ENCODE measurements around the gene ZNF566. TPM values are rescaled to one million over a fixed set of nuclear protein-coding genes. Genes with fewer than 3 reads are reported as not detected.

The ZNF566 gene
- total RNA-seq (2016; rRNA removed; fragmentation: Illumina TruSeq; extraction: Trizol) (13.7 and 19.0 TPM in 2 replicates), polyA plus RNA-seq (2011; rRNA removed) (4.8 and 5.9 TPM in 2 replicates), polyA minus RNA-seq (2011; rRNA and poly(A)+ RNA removed; ENCODE audit: low replicate concordance) (4.3 and 6.3 TPM in 2 replicates), Bru-seq, nascent RNA (percentile 73 among the genes with signal in this experiment), BruChase-seq, experiment 1, labeled RNA remaining after a 6-hour chase (percentile 69 among the genes with signal in this experiment), BruChase-seq, experiment 2, labeled RNA remaining after a 2-hour chase (percentile 78 among the genes with signal in this experiment)
- total RNA-seq (2016; cell fraction: cytosol; rRNA removed; fragmentation: Illumina TruSeq; extraction: Trizol; ENCODE audit: low read depth), result 5.5 and 6.3 TPM in 2 replicates
- 11.4 and 18.0 TPM in 2 replicates for total RNA-seq (2016; cell fraction: insoluble cytoplasmic fraction; rRNA removed; fragmentation: Illumina TruSeq; extraction: Trizol)
- total RNA-seq (2016; cell fraction: membrane; rRNA removed; fragmentation: Illumina TruSeq; extraction: Trizol), result 8.9 and 10.3 TPM in 2 replicates
- total RNA-seq (2016; cell fraction: nucleus; rRNA removed; fragmentation: Illumina TruSeq; extraction: Trizol), result 12.0 and 14.2 TPM in 2 replicates
- 3.5 and 4.2 TPM in 2 replicates for polyA plus RNA-seq (2011; cell fraction: cytosol; rRNA removed)
- polyA plus RNA-seq (2011; cell fraction: nucleus; rRNA removed), result 5.7 and 6.7 TPM in 2 replicates
- 4.9 and 7.4 TPM in 2 replicates for polyA plus RNA-seq (2012)
- polyA plus RNA-seq (2016; cell fraction: cytosol; fragmentation: Illumina TruSeq; extraction: Trizol; ENCODE audit: low read depth), result 0.32 and 0.90 TPM in 2 replicates
- polyA plus RNA-seq (2016; cell fraction: insoluble cytoplasmic fraction; fragmentation: Illumina TruSeq; extraction: Trizol; ENCODE audit: low read depth), result 10.9 and 11.3 TPM in 2 replicates
- 2.0 and 2.5 TPM in 2 replicates for polyA plus RNA-seq (2016; cell fraction: membrane; fragmentation: Illumina TruSeq; extraction: Trizol; ENCODE audit: low read depth)
- 10.8 and 12.6 TPM in 2 replicates for polyA plus RNA-seq (2016; cell fraction: nucleus; fragmentation: Illumina TruSeq; extraction: Trizol; ENCODE audit: insufficient read depth, low read depth)
- 3.7 and 4.8 TPM in 2 replicates for polyA minus RNA-seq (2011; cell fraction: cytosol; rRNA and poly(A)+ RNA removed)
- 15.5 and 16.7 TPM in 2 replicates for polyA minus RNA-seq (2011; cell fraction: nucleus; rRNA and poly(A)+ RNA removed)
- long read RNA-seq, experiment 1, partial matches to known transcripts, result 1 of 5 reads
- long read RNA-seq, experiment 1, other reads (novel, unspliced or antisense), result 3 of 5 reads
- long read RNA-seq, experiment 2, partial matches to known transcripts, result 7 of 8 reads
- long read RNA-seq, experiment 2, other reads (novel, unspliced or antisense), result 0 of 8 reads

GRCh38 chr19:36489118-36489919, at the start of gene ZNF566:
ZNF566 (minus strand) TSS chr19:36489561; CDS start chr19:36476557, 13,004 bp downstream.
- Histone ChIP-seq H3K4me2 (ENCODE audit: low read depth, low read length) (peak within 1 kb of the TSS; percentile 89), H3K9me3 (ENCODE audit: low read length) (peaks cover 10% of the 10 kb centered on the region), H3K27me3 (ENCODE audit: control insufficient read depth in 1 of 2, insufficient read depth in 2 of 2, low read length in 2 of 2) (peaks cover 0 to 4% of the 10 kb centered on the region in 2 experiments; a peak in 1 of 5 replicates), H3K79me2 (ENCODE audit: insufficient read depth, low read length) (peaks cover 17% of the 10 kb centered on the region), H3K4me3 (replicated peaks in 1 of 3; ENCODE audit: insufficient read depth in 1 of 3, low read depth in 2 of 3, low read length in 3 of 3) (peak within 1 kb of the TSS; percentile 70 to 87 (median 84)), H2AFZ (ENCODE audit: low read length) (peak within 1 kb of the TSS; percentile 80), H3K4me1 (ENCODE audit: insufficient read depth, low read length) (peaks cover 22% of the 10 kb centered on the region), H3K9ac (ENCODE audit: insufficient read depth, low read depth, low read length) (peak within 1 kb of the TSS; percentile 92), H3K27ac (ENCODE audit: extremely low read length, insufficient read depth, low read length) (peak within 1 kb of the TSS; percentile 91), H3K36me3 (replicated peaks in 1 of 2; ENCODE audit: control insufficient read depth in 1 of 2, insufficient read depth in 2 of 2, low read length in 2 of 2) (no peaks in the 10 kb centered on the region), H4K20me1 (ENCODE audit: insufficient read depth, low read length) (no peaks in the 10 kb centered on the region)
- peak; percentile 96 for ATAC-seq
- in situ Hi-C loops (cut with HindIII; ENCODE audit: extremely low pct_ligation_motif_present, low pct_unique_long_range_greater_than_20kb) (no loop called here), intact Hi-C loops (cut with micrococcal nuclease; ENCODE audit: unreplicated experiment) (loop anchor here (1.0 to 2.0 kb wide), 3 partner anchors 37 to 275 kb away; partner anchors contain the start of genes ZFP14 and ZNF565)
- ChIA-PET CTCF (ENCODE audit: low intra/inter-chr PET ratio, low total read pairs) (no interaction called here), POLR2A (interaction anchor here (0.6 to 3.1 kb wide), 33 partner anchors 11 to 1290 kb away, joined by 3 to 57 read pairs (median 5); partner anchors contain the start of genes CAPNS1, POLR2I, TBCB and ZFP14)
- FAIRE-seq, result no peak
- no TSS peak for BruUV-seq (replicated peaks)
- DNase-seq (ENCODE audit: low spot score), result peak; percentile 96
- WGBS (ENCODE audit: low lambda C conversion rate), result 1% methylated on average over 17 of the region's 53 CpGs
- TF ChIP-seq BHLHE40 (IDR thresholded peaks at IDR 0.05; ENCODE audit: low read length) (no peak), SIX1 (CRISPR knock-in tag; IDR thresholded peaks at IDR 0.05; ENCODE audit: borderline replicate concordance) (peak; percentile 25; the same call in 1 of the 2 replicates), ZNF256 (CRISPR knock-in tag; conservative IDR thresholded peaks at IDR 0.05) (no peak), CBX2 (IDR thresholded peaks at IDR 0.05; ENCODE audit: low read depth, low read length) (no peak), CBX2 (CRISPR knock-in tag; IDR thresholded peaks at IDR 0.05; ENCODE audit: low read depth) (no peak), KMT2B (CRISPR knock-in tag; IDR thresholded peaks at IDR 0.05) (peak; percentile 86), MAFK (conservative IDR thresholded peaks at IDR 0.05 in 1 of 2, IDR thresholded peaks at IDR 0.05 in 1 of 2; ENCODE audit: low read length in 2 of 2) (no peak), ZNF891 (CRISPR knock-in tag; IDR thresholded peaks at IDR 0.05) (peak; percentile 78), NFYC (CRISPR knock-in tag; IDR thresholded peaks at IDR 0.05) (peak; percentile 26; the same call in 1 of the 2 replicates), RXRB (CRISPR knock-in tag; IDR thresholded peaks at IDR 0.05; ENCODE audit: borderline replicate concordance) (peak; percentile 40), SAFB2 (CRISPR knock-in tag; IDR thresholded peaks at IDR 0.05; ENCODE audit: borderline replicate concordance, low read depth) (peak; percentile 75; the same call in 1 of the 2 replicates), FOXK1 (CRISPR knock-in tag; IDR thresholded peaks at IDR 0.05; ENCODE audit: borderline replicate concordance, low read depth) (0 out of 2 replicates have a peak, but pooled peaks have one; percentile 58), PAXIP1 (CRISPR knock-in tag; conservative IDR thresholded peaks at IDR 0.05) (no peak), HNRNPLL (IDR thresholded peaks at IDR 0.05; ENCODE audit: low read depth, low read length, poor library complexity, severe bottlenecking) (peak; percentile 66), TARDBP (CRISPR knock-in tag; IDR thresholded peaks at IDR 0.05) (peak; percentile 41; the same call in 1 of the 2 replicates)
